OCI-LY1 (cell line): ENCODE measurements around the gene RPN2.

Experiments used
- H2AFZ ChIP-seq: fragments of 200-600 bp; sonication (generic), shearing (Covaris generic); 2 replicates; pipeline ENCODE4 v1.6.0; 2014; ENCODE audit warnings: antibody characterized with exemption, mild to moderate bottlenecking, low read length
- H3F3A ChIP-seq: fragments of 200-600 bp; sonication (generic), shearing (Covaris generic); 2 replicates; pipeline ENCODE4 v1.6.0; 2014; ENCODE audit warnings: mild to moderate bottlenecking, antibody characterized with exemption, low read length, moderate library complexity; ENCODE audit not compliant: insufficient read depth
- H3K27ac ChIP-seq: fragments of 200-600 bp; sonication (generic); 2 replicates; pipeline ENCODE4 v1.5.1; 2014; ENCODE audit warnings: low read length, mixed run types, mild to moderate bottlenecking, low read depth; ENCODE audit not compliant: poor library complexity, severe bottlenecking
- H3K27me3 ChIP-seq: fragments of 200-600 bp; sonication (generic); 2 replicates; pipeline ENCODE4 v1.6.0; 2014; ENCODE audit warnings: antibody characterized with exemption, mild to moderate bottlenecking, low read length, moderate library complexity; ENCODE audit not compliant: insufficient read depth
- H3K36me3 ChIP-seq: fragments of 200-600 bp; sonication (generic); 2 replicates; pipeline ENCODE4 v1.6.1; 2014; ENCODE audit warnings: mild to moderate bottlenecking, antibody characterized with exemption, low read length, moderate library complexity, mixed read lengths; ENCODE audit not compliant: insufficient read depth
- H3K4me1 ChIP-seq: fragments of 200-600 bp; sonication (generic); 2 replicates; pipeline ENCODE4 v1.5.1; 2014; ENCODE audit warnings: mild to moderate bottlenecking, low read length, moderate library complexity; ENCODE audit not compliant: insufficient read depth, severe bottlenecking
- H3K4me2 ChIP-seq: fragments of 200-600 bp; sonication (generic), shearing (Covaris generic); 2 replicates; pipeline ENCODE4 v1.6.1; 2014; ENCODE audit warnings: low read length
- H3K4me3 ChIP-seq: fragments of 200-600 bp; sonication (generic); 2 replicates; pipeline ENCODE4 v1.5.1; 2014; ENCODE audit warnings: low read length, low read depth, mild to moderate bottlenecking, mixed read lengths; ENCODE audit not compliant: poor library complexity, severe bottlenecking
- H3K79me2 ChIP-seq: fragments of 200-600 bp; shearing (Covaris generic); 2 replicates; pipeline ENCODE4 v1.6.1; 2016; ENCODE audit warnings: mixed run types, low read length, mixed read lengths; ENCODE audit not compliant: insufficient read depth
- H3K9ac ChIP-seq: fragments of 200-600 bp; sonication (generic), shearing (Covaris generic); 2 replicates; pipeline ENCODE4 v1.6.1; 2014; ENCODE audit warnings: mild to moderate bottlenecking, low read length, mixed read lengths
- H3K9me2 ChIP-seq: fragments of 200-600 bp; sonication (generic), shearing (Covaris generic); 2 replicates; pipeline ENCODE4 v1.6.1; 2014; ENCODE audit warnings: low read depth, mild to moderate bottlenecking, low read length, mixed read lengths
- H3K9me3 ChIP-seq: fragments of 200-600 bp; shearing (Covaris generic); 2 replicates; pipeline ENCODE4 v1.6.1; 2014; ENCODE audit warnings: low read length, mixed read lengths
- H4K20me1 ChIP-seq: fragments of 200-600 bp; sonication (generic), shearing (Covaris generic); 2 replicates; pipeline ENCODE4 v1.6.0; 2016; ENCODE audit warnings: mild to moderate bottlenecking, low read length; ENCODE audit not compliant: insufficient read depth
- CTCF ChIP-seq: fragments of 200-600 bp; sonication (generic), shearing (Covaris generic); IDR thresholded peaks from 2 replicates; pipeline ENCODE4 v1.5.1; 2017; ENCODE audit warnings: mild to moderate bottlenecking, antibody characterized with exemption, low read length, moderate library complexity, mixed read lengths
- EZH2 ChIP-seq: fragments of 200-600 bp; sonication (generic), shearing (Covaris generic); IDR thresholded peaks from 2 replicates; pipeline ENCODE4 v1.8.0; 2017; ENCODE audit warnings: borderline replicate concordance, mixed run types, mild to moderate bottlenecking, antibody characterized with exemption, low read length, moderate library complexity, mixed read lengths

The RPN2 gene

GRCh38 chr20:37260923-37261322, 81.8 kb downstream of the RPN2 start:
- H3K9ac ChIP-seq: no peak overlapping the region
- no peaks in the 10 kb centered on the region for H3F3A ChIP-seq
- no peaks in the 10 kb centered on the region for H3K36me3 ChIP-seq
- TF ChIP-seq CTCF: no peak
- no peak for TF ChIP-seq EZH2
- H3K79me2 ChIP-seq: no peaks in the 10 kb centered on the region
- no peak overlapping the region for H2AFZ ChIP-seq
- H3K27me3 ChIP-seq: peaks cover 9% of the 10 kb centered on the region
- no peaks in the 10 kb centered on the region for H3K4me1 ChIP-seq
- no peaks in the 10 kb centered on the region for H3K9me3 ChIP-seq
- no peak overlapping the region for H3K27ac ChIP-seq
- H4K20me1 ChIP-seq: no peaks in the 10 kb centered on the region
- no peaks in the 10 kb centered on the region for H3K9me2 ChIP-seq
- H3K4me3 ChIP-seq: no peak overlapping the region
- H3K4me2 ChIP-seq: no peak overlapping the region

GRCh38 chr20:37261714-37262113, 82.6 kb downstream of the RPN2 start, which contains the start of gene GHRH:
Gene GHRH (minus strand): TSS chr20:37261814. CDS start chr20:37256889, 4,925 bp downstream.
- no peaks in the 10 kb centered on the region for H4K20me1 ChIP-seq
- H3K9me3 ChIP-seq: no peaks in the 10 kb centered on the region
- no peak within 1 kb of the TSS for H3K27ac ChIP-seq
- no peaks in the 10 kb centered on the region for H3K36me3 ChIP-seq
- H3K4me3 ChIP-seq: no peak within 1 kb of the TSS
- no peak for TF ChIP-seq EZH2
- H3K9me2 ChIP-seq: no peaks in the 10 kb centered on the region
- no peaks in the 10 kb centered on the region for H3F3A ChIP-seq
- H3K9ac ChIP-seq: no peak within 1 kb of the TSS
- H3K27me3 ChIP-seq: peaks cover 9% of the 10 kb centered on the region
- H3K4me2 ChIP-seq: no peak within 1 kb of the TSS
- no peak within 1 kb of the TSS for H2AFZ ChIP-seq
- no peaks in the 10 kb centered on the region for H3K79me2 ChIP-seq
- no peaks in the 10 kb centered on the region for H3K4me1 ChIP-seq

GRCh38 chr20:37262505-37262904, 83.4 kb downstream of the RPN2 start:
- no peaks in the 10 kb centered on the region for H3F3A ChIP-seq
- H2AFZ ChIP-seq: no peak overlapping the region
- H3K79me2 ChIP-seq: no peaks in the 10 kb centered on the region
- H3K4me1 ChIP-seq: no peaks in the 10 kb centered on the region
- H3K4me2 ChIP-seq: no peak overlapping the region
- H3K9ac ChIP-seq: no peak overlapping the region
- H3K4me3 ChIP-seq: no peak overlapping the region
- H3K9me2 ChIP-seq: no peaks in the 10 kb centered on the region
- no peaks in the 10 kb centered on the region for H4K20me1 ChIP-seq
- H3K27me3 ChIP-seq: peaks cover 9% of the 10 kb centered on the region
- no peaks in the 10 kb centered on the region for H3K9me3 ChIP-seq
- TF ChIP-seq EZH2: no peak
- no peak for TF ChIP-seq CTCF
- no peak overlapping the region for H3K27ac ChIP-seq
- H3K36me3 ChIP-seq: no peaks in the 10 kb centered on the region

- Histone ChIP-seq H3K27ac (no peak overlapping the region), H3K4me3 (no peak overlapping the region), H3K9me2 (no peaks in the 10 kb centered on the region), H4K20me1 (no peaks in the 10 kb centered on the region), H3K4me1 (no peaks in the 10 kb centered on the region), H3K36me3 (no peaks in the 10 kb centered on the region), H3K9ac (no peak overlapping the region), H3K27me3 (peaks cover 9% of the 10 kb centered on the region), H3K4me2 (no peak overlapping the region), H2AFZ (no peak overlapping the region), H3K79me2 (no peaks in the 10 kb centered on the region), H3F3A (no peaks in the 10 kb centered on the region), H3K9me3 (no peaks in the 10 kb centered on the region)
- no peak for TF ChIP-seq CTCF
- TF ChIP-seq EZH2: no peak
These were observed 84.6 kb downstream of the RPN2 start for GRCh38 chr20:37263686-37264085.
